Keratinocyte (primary cell): ENCODE data around the gene SDK1. TPM values are rescaled to one million over a fixed set of nuclear protein-coding genes. Genes with fewer than 3 reads are reported as not detected.

Source experiments
- DNase-seq: peaks from one replicate; pipeline ENCODE4 v3.0.0-alpha.2; 2011; ENCODE audit warnings: low read depth, missing footprints, low spot score
- FAIRE-seq: peaks from 2 replicates; lab custom pipeline; 2011; peaks lifted over from hg19 to GRCh38; lab: Jason Lieb, UNC
- H2AFZ ChIP-seq: 2 replicates; pipeline ENCODE4 v1.6.0; 2012; ENCODE audit warnings: low read length, control low read depth, inconsistent platforms; ENCODE audit not compliant: control insufficient read depth
- H3K27ac ChIP-seq: 2 replicates; pipeline ENCODE4 v1.5.1; 2011; ENCODE audit warnings: low read length; ENCODE audit not compliant: control insufficient read depth, insufficient read depth
- H3K27me3 ChIP-seq: 3 replicates; pipeline ENCODE4 v1.6.0; 2011; ENCODE audit warnings: low read length; ENCODE audit not compliant: control insufficient read depth, insufficient read depth; ENCODE audit errors: extremely low read depth
- H3K36me3 ChIP-seq, 2 experiments: 2 replicates in 1 of 2; 3 replicates in 1 of 2; pipeline ENCODE4 v1.5.1; 2011; ENCODE audit warnings: low read length in 2 of 2, mild to moderate bottlenecking in 1 of 2; ENCODE audit not compliant: control insufficient read depth in 2 of 2, insufficient read depth in 2 of 2; ENCODE audit errors: extremely low read depth in 1 of 2
- H3K4me1 ChIP-seq: 3 replicates; pipeline ENCODE4 v1.5.1; 2011; ENCODE audit warnings: low read length; ENCODE audit not compliant: control insufficient read depth, insufficient read depth; ENCODE audit errors: extremely low read depth
- H3K4me2 ChIP-seq: 3 replicates; pipeline ENCODE4 v1.6.0; 2011; ENCODE audit warnings: low read depth, low read length; ENCODE audit not compliant: control insufficient read depth, insufficient read depth; ENCODE audit errors: extremely low read depth
- H3K4me3 ChIP-seq, 3 experiments: fragments of 200-600 bp in 1 of 3; sonication (generic) in 1 of 3; 2 replicates in 2 of 3; 3 replicates in 1 of 3; pipeline ENCODE4 v1.5.1; 2011 to 2016; ENCODE audit warnings: low read length in 3 of 3, mild to moderate bottlenecking in 3 of 3, control low read depth in 2 of 3, inconsistent platforms in 1 of 3, low read depth in 1 of 3, mixed read lengths in 1 of 3, mixed run types in 1 of 3, moderate library complexity in 1 of 3; ENCODE audit not compliant: control insufficient read depth in 2 of 3, insufficient read depth in 2 of 3; ENCODE audit errors: extremely low read depth in 1 of 3
- H3K79me2 ChIP-seq: 2 replicates; pipeline ENCODE4 v1.6.0; 2012; ENCODE audit warnings: low read length; ENCODE audit not compliant: control insufficient read depth, insufficient read depth
- H3K9ac ChIP-seq: 3 replicates; pipeline ENCODE4 v1.6.0; 2011; ENCODE audit warnings: low read length; ENCODE audit not compliant: control insufficient read depth, insufficient read depth; ENCODE audit errors: extremely low read depth
- H3K9me1 ChIP-seq: 3 replicates; pipeline ENCODE4 v1.6.0; 2011; ENCODE audit warnings: low read length; ENCODE audit not compliant: control insufficient read depth, insufficient read depth; ENCODE audit errors: extremely low read depth
- H3K9me3 ChIP-seq: 2 replicates; pipeline ENCODE4 v1.5.1; 2012; ENCODE audit warnings: low read depth, low read length; ENCODE audit not compliant: control insufficient read depth
- H4K20me1 ChIP-seq: 3 replicates; pipeline ENCODE4 v1.6.0; 2011; ENCODE audit warnings: low read length; ENCODE audit not compliant: control insufficient read depth, insufficient read depth; ENCODE audit errors: extremely low read depth
- CTCF ChIP-seq, 3 experiments: IDR thresholded peaks in 1 of 3; conservative IDR thresholded peaks in 1 of 3; optimal IDR thresholded peaks in 1 of 3; 2 replicates in 2 of 3; 3 replicates in 1 of 3; pipeline versions ENCODE3 to v1.5.1; 2011; ENCODE audit warnings: low read length in 3 of 3, mild to moderate bottlenecking in 3 of 3, moderate library complexity in 2 of 3, control low read depth in 1 of 3, inconsistent platforms in 1 of 3; ENCODE audit not compliant: insufficient read depth in 2 of 3; ENCODE audit errors: extremely low read depth in 1 of 3
- EZH2 ChIP-seq: IDR thresholded peaks from one replicate; pipeline ENCODE4 v1.6.1; 2012; ENCODE audit warnings: inconsistent platforms, mild to moderate bottlenecking, low read length, moderate library complexity
- dilution Hi-C: fragments of 300-500 bp; cut with MboI; formaldehyde crosslinking; loops from one replicate; pipeline ENCODE4 v1.7.0; 2020; ENCODE audit warnings: low sequenced_read_pairs; ENCODE audit not compliant: extremely low pct_ligation_motif_present
- polyA plus RNA-seq, 5 experiments: library from polyadenylated mRNA; depleted of rRNA in 3 of 5; stranded (reverse) in 3 of 5; stranded (forward) in 1 of 5; unstranded in 1 of 5; fragments of >200 nt; gene quantifications; 1 replicate in 1 of 5; 2 replicates in 3 of 5; 3 replicates in 1 of 5; pipeline versions ENCODE4 v1.2.1 to v1.2.3, GENCODE V29; 2011 to 2012; ENCODE audit warnings: missing spikeins in 2 of 5, low read depth in 1 of 5, low replicate concordance in 1 of 5

Gene SDK1
- polyA plus RNA-seq, 1 donor (not counting 4 experiments of a cell fraction or from before 2014, with no cell fraction given) = 0.66 TPM

GRCh38 chr7:3860932-3861331 lies 559.9 kb downstream of the SDK1 start:
- Histone ChIP-seq H3K9me1 (no peaks in the 10 kb centered on the region), H2AFZ (no peak overlapping the region), H3K4me1 (peaks cover 3% of the 10 kb centered on the region), H3K79me2 (no peaks in the 10 kb centered on the region), H3K9me3 (no peaks in the 10 kb centered on the region), H3K27ac (no peak overlapping the region), H3K4me2 (no peak overlapping the region), H3K36me3 (no peaks in the 10 kb centered on the region), H3K4me3 (no peak overlapping the region), H3K27me3 (no peaks in the 10 kb centered on the region), H4K20me1 (no peaks in the 10 kb centered on the region), H3K9ac (no peak overlapping the region)
- no peak for TF ChIP-seq EZH2
- no peak for TF ChIP-seq CTCF (optimal IDR thresholded peaks at IDR 0.05 in 1 of 3, IDR thresholded peaks at IDR 0.05 in 1 of 3, conservative IDR thresholded peaks at IDR 0.05 in 1 of 3; ENCODE audit: extremely low read depth in 1 of 3, insufficient read depth in 2 of 3, low read length in 3 of 3)
- dilution Hi-C loops = no loop called here
- FAIRE-seq (no peak), DNase-seq (no peak)

DNA sequence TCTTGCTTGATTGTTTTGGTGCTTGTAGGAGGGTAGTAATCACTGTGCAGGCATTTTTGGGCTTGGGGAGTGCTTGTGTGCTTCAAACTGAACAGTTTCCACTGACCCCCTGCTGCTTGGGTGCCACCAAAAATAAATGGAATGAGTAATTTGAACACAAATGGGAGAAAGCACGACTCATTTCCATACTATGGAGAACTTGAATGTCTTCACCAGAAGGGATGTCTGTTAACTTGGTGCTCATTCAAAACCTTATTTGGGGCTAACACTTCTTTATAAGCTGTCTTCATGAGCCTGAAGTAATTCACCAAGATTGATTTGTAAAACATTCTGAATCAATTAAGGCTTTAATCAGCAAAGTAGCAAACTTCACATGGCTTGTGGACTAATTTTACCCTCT lies 560.3 kb downstream of the SDK1 start:
- Histone ChIP-seq H3K27ac (no peak overlapping the region), H4K20me1 (no peaks in the 10 kb centered on the region), H3K36me3 (no peaks in the 10 kb centered on the region), H3K4me2 (no peak overlapping the region), H3K9ac (no peak overlapping the region), H3K9me3 (no peaks in the 10 kb centered on the region), H3K4me1 (peaks cover 3% of the 10 kb centered on the region), H3K9me1 (no peaks in the 10 kb centered on the region), H3K4me3 (no peak overlapping the region), H3K79me2 (no peaks in the 10 kb centered on the region), H2AFZ (no peak overlapping the region), H3K27me3 (no peaks in the 10 kb centered on the region)
- DNase-seq = no peak
- TF ChIP-seq EZH2 = no peak
- TF ChIP-seq CTCF (optimal IDR thresholded peaks at IDR 0.05 in 1 of 3, IDR thresholded peaks at IDR 0.05 in 1 of 3, conservative IDR thresholded peaks at IDR 0.05 in 1 of 3; ENCODE audit: extremely low read depth in 1 of 3, insufficient read depth in 2 of 3, low read length in 3 of 3) = no peak
- dilution Hi-C loops = no loop called here
- no peak for FAIRE-seq
